HG03439 (cell line): ENCODE measurements around the gene MATN4.

ENCODE experiments used
- ATAC-seq: cut with Tn5 transposase; IDR thresholded peaks from one replicate; pipeline ENCODE4 v1.9.1; 2021; ENCODE audit warnings: mild to moderate bottlenecking, moderate library complexity; ENCODE audit not compliant: unreplicated experiment

Gene MATN4

GRCh38 chr20:45254383-45255262, 53.5 kb downstream of the MATN4 start, which contains the start of gene SLPI:
Gene SLPI, minus strand, starts transcription at chr20:45254564. Its CDS starts 21 bp downstream, at chr20:45254543.
- ATAC-seq, result no peak

DNA sequence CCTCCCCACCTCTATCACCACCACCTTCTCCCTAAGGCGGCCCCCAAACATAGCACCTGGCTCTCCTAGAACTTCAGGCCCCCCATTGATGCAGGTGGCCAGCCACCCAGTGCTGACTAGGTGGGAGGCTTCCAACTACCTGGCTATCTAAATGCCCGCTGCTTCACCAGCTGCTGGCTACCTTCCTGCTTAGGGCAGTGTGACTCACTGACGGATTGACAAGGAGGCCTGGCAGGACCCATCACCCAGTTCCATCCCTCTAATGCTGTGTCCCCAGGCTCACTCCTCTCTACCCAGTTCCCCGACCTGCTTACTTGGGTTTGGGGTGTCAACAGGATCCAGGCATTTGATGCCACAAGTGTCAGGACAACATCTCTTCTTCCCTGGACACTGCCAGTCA, 54.8 kb downstream of the MATN4 start:
- ATAC-seq, result no peak

DNA sequence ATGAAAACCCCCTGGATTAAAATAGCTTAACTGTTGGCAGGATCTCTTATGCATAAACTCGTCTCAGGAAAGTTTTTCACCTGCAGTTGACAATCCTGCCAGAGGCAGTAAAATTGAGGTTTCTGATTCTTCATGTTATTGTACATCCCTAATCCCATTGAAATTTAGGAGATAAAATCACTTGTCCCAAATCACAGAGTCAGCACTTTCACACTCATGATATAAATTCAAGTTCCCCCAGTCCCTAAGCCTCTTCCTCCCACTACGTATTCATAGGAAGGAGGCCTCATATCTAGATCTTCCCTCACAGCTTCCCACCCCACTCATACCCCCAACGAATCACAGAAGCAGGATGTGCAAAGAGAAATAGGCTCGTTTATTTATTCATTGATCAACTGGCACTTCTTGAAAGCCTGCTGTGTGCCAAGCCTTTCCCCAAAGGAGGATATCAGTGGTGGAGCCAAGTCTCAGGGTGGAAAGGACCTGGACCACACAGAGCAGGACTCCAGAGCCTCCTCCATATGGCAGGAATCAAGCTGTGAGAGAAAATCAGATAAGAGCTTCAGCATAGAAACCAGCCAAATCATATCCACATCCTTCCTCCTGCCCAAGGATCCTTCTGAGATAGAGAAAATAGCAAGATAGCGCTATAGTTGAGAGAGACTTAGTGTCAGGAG, 56.1 kb downstream of the MATN4 start:
- no peak for ATAC-seq

DNA sequence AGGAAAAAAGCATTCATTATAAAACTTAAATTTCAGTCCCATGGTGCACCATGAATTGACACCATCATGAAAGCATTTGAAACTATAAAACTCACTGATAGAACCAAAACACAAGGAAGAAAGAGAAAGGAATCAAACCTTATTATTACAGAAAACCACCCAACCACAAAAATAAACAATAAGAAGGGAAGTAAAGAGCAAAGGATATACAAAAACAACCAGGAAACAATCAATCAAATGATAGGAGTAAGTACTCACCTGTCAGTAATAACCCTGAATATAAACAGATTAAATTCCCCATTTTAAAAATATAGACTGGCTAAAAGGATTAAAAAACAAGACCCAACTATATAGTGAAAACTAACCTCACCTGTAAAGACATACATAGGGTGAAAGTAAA, 59.5 kb downstream of the MATN4 start:
- no peak for ATAC-seq

DNA sequence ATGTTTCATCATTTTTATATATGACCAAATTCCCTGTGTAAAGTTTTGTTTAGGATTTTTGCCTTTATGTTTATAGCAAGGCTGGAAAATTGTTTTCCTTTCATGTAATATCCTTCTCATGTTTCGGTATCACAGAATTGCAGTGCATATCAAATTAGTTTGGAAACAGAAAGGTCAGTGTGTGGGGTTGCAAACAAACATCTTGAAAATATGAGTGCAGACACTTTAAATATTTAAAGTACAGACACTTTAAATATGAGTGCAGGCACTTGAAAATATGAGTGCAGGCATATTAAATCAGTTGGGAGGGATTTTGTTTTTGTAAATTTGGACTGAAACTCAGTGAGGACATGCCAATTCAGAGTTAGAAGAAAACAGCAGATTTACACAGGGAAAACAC, 60.2 kb downstream of the MATN4 start:
- no peak for ATAC-seq

DNA sequence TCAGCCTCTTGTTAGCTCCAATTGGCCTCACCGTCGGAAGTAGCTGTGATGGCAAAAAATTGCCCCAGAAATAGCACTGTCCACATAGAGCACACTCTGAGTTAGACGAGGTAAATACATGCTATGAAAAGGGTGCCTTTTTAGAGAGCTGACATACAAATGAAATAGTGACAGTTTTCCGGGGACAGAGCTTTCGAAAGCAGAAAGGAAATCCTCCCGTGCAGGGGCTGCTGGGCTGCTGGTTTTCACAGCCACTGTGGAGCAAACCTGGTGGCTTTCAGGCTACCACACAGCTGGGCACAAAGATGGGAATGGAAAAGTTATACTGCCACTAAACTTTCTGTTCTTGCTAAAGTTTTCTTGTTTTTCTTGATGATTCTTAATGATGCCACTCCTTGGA, 62.0 kb downstream of the MATN4 start:
- ATAC-seq, result no peak
